Neutrophil (primary cell): ENCODE results near the gene EYS.

Source experiments
- H3K27ac ChIP-seq: fragments of 200-600 bp; sonication (generic); 2 replicates; pipeline ENCODE4 v1.5.1; 2016; ENCODE audit warnings: mild to moderate bottlenecking, moderate library complexity
- H3K27me3 ChIP-seq: fragments of 200-600 bp; sonication (generic); 2 replicates; pipeline ENCODE4 v1.6.0; 2016; ENCODE audit warnings: mild to moderate bottlenecking
- H3K36me3 ChIP-seq: fragments of 200-600 bp; sonication (generic); 2 replicates; pipeline ENCODE4 v1.5.1; 2017
- H3K4me1 ChIP-seq, 2 experiments: fragments of 200-600 bp in 1 of 2; sonication (generic) in 1 of 2; 1 replicate in 1 of 2; 2 replicates in 1 of 2; pipeline versions ENCODE4 v1.5.1 to v1.6.1; 2013 to 2016; ENCODE audit warnings: low read depth in 1 of 2, low read length in 1 of 2, mild to moderate bottlenecking in 1 of 2, moderate library complexity in 1 of 2; ENCODE audit not compliant: control insufficient read depth in 1 of 2, insufficient read depth in 1 of 2
- H3K4me3 ChIP-seq, 2 experiments: fragments of 200-600 bp in 1 of 2; sonication (generic) in 1 of 2; 1 replicate in 1 of 2; 2 replicates in 1 of 2; pipeline ENCODE4 v1.5.1; 2013 to 2016; ENCODE audit warnings: low read depth in 1 of 2, low read length in 1 of 2, mild to moderate bottlenecking in 1 of 2, moderate library complexity in 1 of 2
- H3K9me3 ChIP-seq: fragments of 200-600 bp; sonication (generic); 2 replicates; pipeline ENCODE4 v1.5.1; 2016
- CTCF ChIP-seq: fragments of 200-600 bp; sonication (generic); IDR thresholded peaks from 2 replicates; pipeline ENCODE4 v1.5.1; 2016; ENCODE audit warnings: antibody characterized with exemption

The EYS gene

GRCh38 chr6:64023693-64024092, 1683.3 kb downstream of the EYS start:
- TF ChIP-seq CTCF: no peak
- Histone ChIP-seq H3K4me1 (no peaks in the 10 kb centered on the region), H3K36me3 (no peaks in the 10 kb centered on the region), H3K4me3 (no peak overlapping the region), H3K27ac (no peak overlapping the region), H3K27me3 (no peaks in the 10 kb centered on the region), H3K9me3 (no peaks in the 10 kb centered on the region)

DNA sequence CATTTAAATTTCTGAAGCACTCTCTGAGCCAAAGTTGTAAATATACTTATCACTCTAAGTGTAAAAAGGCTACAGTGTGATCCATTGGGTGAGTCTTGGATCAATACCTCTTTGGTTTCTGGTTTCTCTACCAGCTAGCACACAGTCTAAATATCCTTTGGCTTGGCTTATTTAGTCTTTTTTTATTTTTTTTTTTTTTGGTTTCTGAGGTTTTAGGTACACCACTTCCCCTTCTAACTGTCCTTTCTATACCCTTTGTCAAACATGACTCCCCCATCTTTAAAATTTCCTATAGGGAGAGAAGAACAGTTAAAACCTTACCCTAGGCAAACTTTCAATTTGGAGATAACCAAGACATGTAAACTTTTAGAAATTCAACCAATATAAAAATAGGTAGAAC, 1692.4 kb downstream of the EYS start:
- Histone ChIP-seq H3K27ac (no peak overlapping the region), H3K4me1 (no peaks in the 10 kb centered on the region), H3K4me3 (no peak overlapping the region), H3K9me3 (no peaks in the 10 kb centered on the region), H3K27me3 (no peaks in the 10 kb centered on the region), H3K36me3 (no peaks in the 10 kb centered on the region)
- TF ChIP-seq CTCF: no peak

- Histone ChIP-seq H3K27me3 (no peaks in the 10 kb centered on the region), H3K4me3 (no peak overlapping the region), H3K27ac (no peak overlapping the region), H3K36me3 (no peaks in the 10 kb centered on the region), H3K4me1 (no peaks in the 10 kb centered on the region), H3K9me3 (no peaks in the 10 kb centered on the region)
- no peak for TF ChIP-seq CTCF
These were observed 1694.0 kb downstream of the EYS start for GRCh38 chr6:64013011-64013410.

DNA sequence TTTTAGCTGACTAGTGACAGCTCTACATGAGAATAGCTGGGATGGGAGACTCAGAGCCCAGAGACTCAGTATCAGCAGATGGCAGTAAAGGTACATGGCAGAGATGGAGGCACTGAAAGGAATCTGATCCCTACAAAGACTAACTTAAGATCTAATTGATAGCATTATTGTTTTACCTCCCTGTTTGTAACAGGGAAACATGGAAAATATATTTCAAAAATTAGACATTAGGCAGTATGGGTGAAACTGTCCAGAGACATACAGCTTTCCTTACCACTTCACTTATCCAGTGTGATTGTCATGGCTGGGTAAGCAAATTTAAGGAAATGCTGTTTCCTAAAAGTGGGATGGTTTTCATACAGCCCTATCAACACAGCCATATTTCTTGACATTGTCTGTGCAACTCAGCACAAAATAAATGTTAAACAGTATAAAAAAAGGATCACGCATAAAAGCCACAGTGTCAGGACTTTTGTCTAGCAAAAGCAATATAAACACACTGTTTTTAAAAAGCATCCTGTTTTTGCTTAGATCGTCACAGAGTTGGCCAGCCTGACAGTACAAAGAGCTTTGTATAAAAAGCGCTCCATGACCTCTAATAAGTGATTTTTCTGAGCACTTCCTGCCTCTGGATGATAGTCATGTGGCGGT, 1694.5 kb downstream of the EYS start:
- Histone ChIP-seq H3K4me3 (no peak overlapping the region), H3K4me1 (no peaks in the 10 kb centered on the region), H3K36me3 (no peaks in the 10 kb centered on the region), H3K9me3 (no peaks in the 10 kb centered on the region), H3K27ac (no peak overlapping the region), H3K27me3 (no peaks in the 10 kb centered on the region)
- TF ChIP-seq CTCF: no peak

GRCh38 chr6:64010666-64011065, 1696.4 kb downstream of the EYS start:
- TF ChIP-seq CTCF: no peak
- no peaks in the 10 kb centered on the region for H3K4me1 ChIP-seq
- no peak overlapping the region for H3K4me3 ChIP-seq
- no peaks in the 10 kb centered on the region for H3K9me3 ChIP-seq
- no peak overlapping the region for H3K27ac ChIP-seq
- H3K27me3 ChIP-seq: no peaks in the 10 kb centered on the region
- no peaks in the 10 kb centered on the region for H3K36me3 ChIP-seq

DNA sequence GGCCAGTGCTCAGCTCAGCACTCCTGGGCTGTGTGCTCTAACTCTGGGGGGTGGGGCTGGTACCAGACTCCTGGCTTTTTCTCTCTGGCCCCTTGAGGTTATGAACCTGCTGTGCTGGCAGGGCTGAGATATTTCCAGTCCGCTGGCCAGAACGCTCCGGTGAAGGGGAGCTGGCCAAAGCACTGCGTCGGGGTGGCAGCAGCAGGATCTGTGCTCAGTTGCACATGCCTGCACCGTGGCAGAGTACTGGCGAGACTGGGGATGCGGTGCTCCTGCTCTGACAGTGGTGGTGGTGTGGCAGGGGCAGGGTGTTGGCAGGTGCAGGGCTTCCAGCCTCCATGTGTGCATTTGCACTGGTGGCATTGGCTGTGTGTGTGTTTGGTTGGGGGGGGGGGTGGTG, 1697.0 kb downstream of the EYS start:
- H3K4me1 ChIP-seq: no peaks in the 10 kb centered on the region
- H3K36me3 ChIP-seq: no peaks in the 10 kb centered on the region
- no peak for TF ChIP-seq CTCF
- H3K4me3 ChIP-seq: no peak overlapping the region
- no peaks in the 10 kb centered on the region for H3K9me3 ChIP-seq
- no peaks in the 10 kb centered on the region for H3K27me3 ChIP-seq
- H3K27ac ChIP-seq: no peak overlapping the region
